Sigmoid colon (tissue), 7 donors: ENCODE measurements around the gene P4HB. TPM values are rescaled to one million over a fixed set of nuclear protein-coding genes. Genes with fewer than 3 reads are reported as not detected.

Experiments
- DNase-seq: peaks from one replicate; pipeline ENCODE4 v3.0.0-alpha.2; 2019
- H3K27ac ChIP-seq, 4 donors: fragments of 200-600 bp; sonication (generic); one replicate each; pipeline ENCODE4 v1.5.1; 2016 to 2019; ENCODE audit warnings: mild to moderate bottlenecking in 1 of 4
- H3K27me3 ChIP-seq, 3 donors: fragments of 200-600 bp; sonication (generic); one replicate each; pipeline ENCODE4 v1.5.1; 2019; ENCODE audit warnings: mild to moderate bottlenecking in 1 of 3
- H3K36me3 ChIP-seq, 4 donors: fragments of 200-600 bp; sonication (generic); one replicate each; pipeline ENCODE4 v1.5.1; 2016 to 2019
- H3K4me1 ChIP-seq, 4 donors: fragments of 200-600 bp; sonication (generic); one replicate each; pipeline ENCODE4 v1.5.1; 2017 to 2019
- H3K4me3 ChIP-seq, 4 donors: fragments of 200-600 bp; sonication (generic); one replicate each; pipeline ENCODE4 v1.5.1; 2017 to 2019; ENCODE audit warnings: mild to moderate bottlenecking in 2 of 4, moderate library complexity in 1 of 4
- H3K9me3 ChIP-seq, 4 donors: fragments of 200-600 bp in 3 of 4; sonication (generic) in 3 of 4; one replicate each; pipeline versions ENCODE4 v1.5.1 to v1.6.1; 2013 to 2019
- CTCF ChIP-seq, 4 experiments: fragments of 450-650 bp in 3 of 4; fragments of 200-600 bp in 1 of 4; IDR thresholded peaks; one replicate each; pipeline ENCODE4 v1.5.1; 2016 to 2019; ENCODE audit warnings: antibody characterized with exemption in 4 of 4, mild to moderate bottlenecking in 3 of 4, moderate library complexity in 2 of 4
- EP300 ChIP-seq, 4 donors: sonication (generic); formaldehyde crosslinking; IDR thresholded peaks; one replicate each; pipeline ENCODE4 v1.6.1; 2017; ENCODE audit warnings: antibody characterized with exemption in 4 of 4
- POLR2A ChIP-seq, 2 donors: fragments of 450-650 bp; IDR thresholded peaks; one replicate each; pipeline ENCODE4 v1.6.1; 2016; ENCODE audit warnings: antibody characterized with exemption in 2 of 2, mild to moderate bottlenecking in 2 of 2, moderate library complexity in 2 of 2
- POLR2AphosphoS5 ChIP-seq, 4 donors: sonication (generic); formaldehyde crosslinking; IDR thresholded peaks; one replicate each; pipeline ENCODE4 v1.6.1; 2017; ENCODE audit warnings: antibody characterized with exemption in 4 of 4
- WGBS, 2 donors: extraction: QIAGEN DNeasy Blood & Tissue Kit; methylation state at CpG; one replicate each; pipeline ENCODE4 v1.1.7; 2013; 5-methylcytosine and 5-hydroxymethylcytosine counted together
- intact Hi-C: fragments of 100-400 bp; cut with DNase I; formaldehyde crosslinking; loops from one replicate; pipeline ENCODE4 v1.15.1; 2023
- polyA plus RNA-seq, 3 donors: library from polyadenylated mRNA; stranded (reverse); fragments of 200-250 nt; gene quantifications; one replicate each; pipeline ENCODE4 v1.2.3, GENCODE V29; 2013
- total RNA-seq, 4 donors: library from RNA; depleted of rRNA; stranded (reverse); fragments of >200 nt; gene quantifications; one replicate each; pipeline ENCODE4 v1.1.0, GENCODE V29; 2016
- donor health status: healthy with polysubstance abuse.
- donor health status: Bipolar disorder and iron deficiency.
- donor health status: healthy.

The P4HB gene
- total and polyA plus RNA-seq, 7 donors, result 153 to 750 (median 237) TPM

- no peaks in the 10 kb centered on the region for H3K9me3 ChIP-seq
- H3K27ac ChIP-seq, result no peak overlapping the region
- H3K4me3 ChIP-seq, result no peak overlapping the region
- no peaks in the 10 kb centered on the region for H3K36me3 ChIP-seq
- H3K4me1 ChIP-seq, result peaks cover 0 to 20% (median 16%) of the 10 kb centered on the region in 4 donors
- WGBS, 2 donors, result 84 to 89% methylated on average over 9 of the region's 9 CpGs
- no peak for TF ChIP-seq CTCF (IDR thresholded peaks at IDR 0.05)
- TF ChIP-seq POLR2A (IDR thresholded peaks at IDR 0.05), result no peak
- no peak for TF ChIP-seq EP300 (IDR thresholded peaks at IDR 0.05)
- TF ChIP-seq POLR2AphosphoS5 (IDR thresholded peaks at IDR 0.05), result no peak
- H3K27me3 ChIP-seq, result peaks cover 30 to 62% (median 55%) of the 10 kb centered on the region in 3 donors
- DNase-seq, result no peak
- intact Hi-C loops, result no loop called here
These were observed 59.0 kb downstream of the P4HB start for GRCh38 chr17:81801327-81801726.

- intact Hi-C loops, result no loop called here
- no peaks in the 10 kb centered on the region for H3K9me3 ChIP-seq
- no peak overlapping the region for H3K27ac ChIP-seq
- no peak for TF ChIP-seq POLR2AphosphoS5 (IDR thresholded peaks at IDR 0.05)
- TF ChIP-seq EP300 (IDR thresholded peaks at IDR 0.05), result no peak
- peaks cover 0 to 34% (median 15%) of the 10 kb centered on the region in 3 donors for H3K27me3 ChIP-seq
- H3K4me1 ChIP-seq, result no peaks in the 10 kb centered on the region
- H3K36me3 ChIP-seq, result no peaks in the 10 kb centered on the region
- WGBS, 2 donors, result 9 to 42% methylated on average over 8 of the region's 8 CpGs
- no peak for DNase-seq
- no peak overlapping the region for H3K4me3 ChIP-seq
These were observed 65.8 kb downstream of the P4HB start for GRCh38 chr17:81794509-81794908.

- no peak overlapping the region for H3K27ac ChIP-seq
- intact Hi-C loops, result no loop called here
These were observed 66.3 kb downstream of the P4HB start for GRCh38 chr17:81794074-81794476.

More at GRCh38 chr17:81794074-81794476, 66.3 kb downstream of the P4HB start:
- Histone ChIP-seq H3K27me3 (peaks cover 0 to 34% (median 15%) of the 10 kb centered on the region in 3 donors), H3K4me3 (no peak overlapping the region), H3K9me3 (no peaks in the 10 kb centered on the region), H3K4me1 (no peaks in the 10 kb centered on the region), H3K36me3 (no peaks in the 10 kb centered on the region)
- 68 to 91% methylated on average over 3 of the region's 3 CpGs for WGBS, 2 donors
- no peak for DNase-seq
- TF ChIP-seq CTCF (IDR thresholded peaks at IDR 0.05), result no peak
- TF ChIP-seq POLR2AphosphoS5 (IDR thresholded peaks at IDR 0.05), result no peak
- TF ChIP-seq EP300 (IDR thresholded peaks at IDR 0.05), result no peak
- TF ChIP-seq POLR2A (IDR thresholded peaks at IDR 0.05), result no peak

Other genes starting within 250 kb of the P4HB start
Only the 30 nearest of the 31 such genes appear.
- 10 to 100 TPM; 47.1 to 59.7 (median 52.6) TPM for gene NPLOC4, start 223.4 kb downstream of the P4HB start, total RNA-seq
- 10 to 100 TPM; 19.8 to 52.7 (median 34.9) TPM for gene NPLOC4, start 223.4 kb downstream of the P4HB start, polyA plus RNA-seq
- gene TSPAN10, start 223.3 kb downstream of the P4HB start, total RNA-seq, result 1 to 10 TPM in 1 of 4 donors, under 1 TPM in 3; 0.36 to 1.7 (median 0.67) TPM
- gene TSPAN10, start 223.3 kb downstream of the P4HB start, polyA plus RNA-seq, result under 1 TPM; 0.46 to 0.76 (median 0.60) TPM
- 1 to 10 TPM in 1 of 4 donors, not detected in 3; 3.7 TPM for gene PDE6G, start 204.0 kb downstream of the P4HB start, total RNA-seq
- 1 to 10 TPM in 2 of 3 donors, not detected in 1; 2.3 to 4.4 TPM for gene PDE6G, start 204.0 kb downstream of the P4HB start, polyA plus RNA-seq
- 10 to 100 TPM; 14.4 to 36.2 (median 26.8) TPM for gene OXLD1, start 193.9 kb downstream of the P4HB start, total RNA-seq
- 10 to 100 TPM; 40.8 to 57.5 (median 54.1) TPM for gene OXLD1, start 193.9 kb downstream of the P4HB start, polyA plus RNA-seq
- gene CCDC137, start 193.8 kb downstream of the P4HB start, total RNA-seq, result 10 to 100 TPM in 1 of 4 donors, 1 to 10 TPM in 3; 5.5 to 10.7 (median 9.0) TPM
- 10 to 100 TPM in 2 of 3 donors, 1 to 10 TPM in 1; 9.0 to 31.1 (median 13.4) TPM for gene CCDC137, start 193.8 kb downstream of the P4HB start, polyA plus RNA-seq
- 10 to 100 TPM; 27.7 to 51.7 (median 47.7) TPM for gene ARL16, start 176.7 kb downstream of the P4HB start, total RNA-seq
- gene ARL16, start 176.7 kb downstream of the P4HB start, polyA plus RNA-seq, result 10 to 100 TPM; 24.5 to 42.3 (median 36.6) TPM
- gene HGS, start 176.5 kb downstream of the P4HB start, total RNA-seq, result 100 to 1,000 TPM in 1 of 4 donors, 10 to 100 TPM in 3; 36.7 to 143 (median 42.5) TPM
- gene HGS, start 176.5 kb downstream of the P4HB start, polyA plus RNA-seq, result 100 to 1,000 TPM in 1 of 3 donors, 10 to 100 TPM in 2; 52.9 to 111 (median 87.7) TPM
- 10 to 100 TPM; 31.0 to 56.4 (median 39.5) TPM for gene MRPL12, start 157.2 kb downstream of the P4HB start, total RNA-seq
- 100 to 1,000 TPM; 204 to 258 (median 237) TPM for gene MRPL12, start 157.2 kb downstream of the P4HB start, polyA plus RNA-seq
- 1 to 10 TPM in 3 of 4 donors, under 1 TPM in 1; 0.99 to 7.1 (median 3.7) TPM for gene SLC25A10, start 148.3 kb downstream of the P4HB start, total RNA-seq
- gene SLC25A10, start 148.3 kb downstream of the P4HB start, polyA plus RNA-seq, result 10 to 100 TPM; 59.5 to 63.2 (median 60.6) TPM
- gene GCGR, start 56.4 kb downstream of the P4HB start, total RNA-seq, result 1 to 10 TPM in 2 of 4 donors, under 1 TPM in 2; 0.27 to 1.4 (median 0.72) TPM
- gene GCGR, start 56.4 kb downstream of the P4HB start, polyA plus RNA-seq, result under 1 TPM in 1 of 3 donors, not detected in 2; 0.96 TPM
- gene MCRIP1, start 27.2 kb downstream of the P4HB start, total RNA-seq, result 100 to 1,000 TPM; 116 to 129 (median 122) TPM
- gene MCRIP1, start 27.2 kb downstream of the P4HB start, polyA plus RNA-seq, result 10 to 100 TPM; 37.0 to 82.9 (median 78.0) TPM
- not detected for gene PPP1R27, start 25.5 kb downstream of the P4HB start, total RNA-seq
- gene PPP1R27, start 25.5 kb downstream of the P4HB start, polyA plus RNA-seq, result under 1 TPM in 1 of 3 donors, not detected in 2; 0.50 TPM
- gene ARHGDIA, start 10.8 kb upstream of the P4HB start, total RNA-seq, result 10 to 100 TPM; 67.0 to 99.5 (median 74.1) TPM
- 100 to 1,000 TPM; 252 to 452 (median 385) TPM for gene ARHGDIA, start 10.8 kb upstream of the P4HB start, polyA plus RNA-seq
- gene ALYREF, start 31.1 kb upstream of the P4HB start, total RNA-seq, result 10 to 100 TPM; 39.2 to 44.0 (median 42.6) TPM
- 10 to 100 TPM; 30.6 to 91.4 (median 35.4) TPM for gene ALYREF, start 31.1 kb upstream of the P4HB start, polyA plus RNA-seq
- 100 to 1,000 TPM in 3 of 4 donors, 10 to 100 TPM in 1; 93.3 to 185 (median 158) TPM for gene ANAPC11, start 31.2 kb upstream of the P4HB start, total RNA-seq
- 100 to 1,000 TPM; 198 to 203 (median 202) TPM for gene ANAPC11, start 31.2 kb upstream of the P4HB start, polyA plus RNA-seq
- 1 to 10 TPM in 1 of 4 donors, under 1 TPM in 2, not detected in 1; 0.27 to 1.8 (median 0.71) TPM for gene NPB, start 41.7 kb upstream of the P4HB start, total RNA-seq
- gene NPB, start 41.7 kb upstream of the P4HB start, polyA plus RNA-seq, result under 1 TPM in 1 of 3 donors, not detected in 2; 0.87 TPM
- 10 to 100 TPM; 11.4 to 24.6 (median 19.3) TPM for gene PCYT2, start 50.9 kb upstream of the P4HB start, total RNA-seq
- 10 to 100 TPM; 21.6 to 86.4 (median 40.7) TPM for gene PCYT2, start 50.9 kb upstream of the P4HB start, polyA plus RNA-seq
- gene SIRT7, start 57.6 kb upstream of the P4HB start, total RNA-seq, result 10 to 100 TPM; 11.4 to 31.6 (median 14.1) TPM
- 10 to 100 TPM; 28.8 to 62.2 (median 39.1) TPM for gene SIRT7, start 57.6 kb upstream of the P4HB start, polyA plus RNA-seq
- 10 to 100 TPM; 16.4 to 21.9 (median 17.0) TPM for gene MAFG, start 67.2 kb upstream of the P4HB start, total RNA-seq
- gene MAFG, start 67.2 kb upstream of the P4HB start, polyA plus RNA-seq, result 10 to 100 TPM in 1 of 3 donors, 1 to 10 TPM in 2; 8.8 to 21.9 (median 9.0) TPM
- gene PYCR1, start 76.8 kb upstream of the P4HB start, total RNA-seq, result 1 to 10 TPM; 1.1 to 9.1 (median 2.8) TPM
- 10 to 100 TPM; 34.2 to 64.9 (median 49.7) TPM for gene PYCR1, start 76.8 kb upstream of the P4HB start, polyA plus RNA-seq
- gene MYADML2, start 86.7 kb upstream of the P4HB start, total RNA-seq, result not detected
- not detected for gene MYADML2, start 86.7 kb upstream of the P4HB start, polyA plus RNA-seq
- not detected for gene NOTUM, start 100.7 kb upstream of the P4HB start, total RNA-seq
- under 1 TPM in 1 of 3 donors, not detected in 2; 0.22 TPM for gene NOTUM, start 100.7 kb upstream of the P4HB start, polyA plus RNA-seq
- gene ASPSCR1, start 117.1 kb upstream of the P4HB start, total RNA-seq, result 10 to 100 TPM in 3 of 4 donors, 1 to 10 TPM in 1; 9.3 to 27.7 (median 19.3) TPM
- 10 to 100 TPM; 23.4 to 35.9 (median 25.8) TPM for gene ASPSCR1, start 117.1 kb upstream of the P4HB start, polyA plus RNA-seq
- gene CENPX, start 162.3 kb upstream of the P4HB start, total RNA-seq, result 100 to 1,000 TPM in 3 of 4 donors, 10 to 100 TPM in 1; 78.4 to 164 (median 124) TPM
- gene CENPX, start 162.3 kb upstream of the P4HB start, polyA plus RNA-seq, result 100 to 1,000 TPM; 249 to 273 (median 258) TPM
- 1 to 10 TPM; 5.3 to 8.8 (median 6.9) TPM for gene LRRC45, start 162.8 kb upstream of the P4HB start, total RNA-seq
- 10 to 100 TPM in 1 of 3 donors, 1 to 10 TPM in 2; 6.6 to 28.6 (median 6.7) TPM for gene LRRC45, start 162.8 kb upstream of the P4HB start, polyA plus RNA-seq
- gene RAC3, start 171.1 kb upstream of the P4HB start, total RNA-seq, result 1 to 10 TPM in 3 of 4 donors, under 1 TPM in 1; 0.99 to 6.1 (median 2.8) TPM
- gene RAC3, start 171.1 kb upstream of the P4HB start, polyA plus RNA-seq, result 10 to 100 TPM in 1 of 3 donors, 1 to 10 TPM in 1, under 1 TPM in 1; 0.60 to 11.8 (median 2.8) TPM
- 10 to 100 TPM; 44.3 to 94.8 (median 86.3) TPM for gene DCXR, start 177.2 kb upstream of the P4HB start, total RNA-seq
- gene DCXR, start 177.2 kb upstream of the P4HB start, polyA plus RNA-seq, result 100 to 1,000 TPM; 130 to 163 (median 147) TPM
- gene RFNG, start 191.3 kb upstream of the P4HB start, total RNA-seq, result 10 to 100 TPM; 31.7 to 37.4 (median 33.7) TPM
- 10 to 100 TPM; 13.6 to 38.6 (median 23.4) TPM for gene RFNG, start 191.3 kb upstream of the P4HB start, polyA plus RNA-seq
- gene GPS1, start 191.4 kb upstream of the P4HB start, total RNA-seq, result 10 to 100 TPM; 64.6 to 75.4 (median 69.8) TPM
- gene GPS1, start 191.4 kb upstream of the P4HB start, polyA plus RNA-seq, result 10 to 100 TPM; 67.3 to 83.6 (median 69.1) TPM
- gene DUS1L, start 205.3 kb upstream of the P4HB start, total RNA-seq, result 10 to 100 TPM; 31.3 to 71.0 (median 54.2) TPM
- 100 to 1,000 TPM in 1 of 3 donors, 10 to 100 TPM in 2; 68.5 to 119 (median 84.2) TPM for gene DUS1L, start 205.3 kb upstream of the P4HB start, polyA plus RNA-seq